ES-I3 (cell line): Measurements from ENCODE around the gene PKP4.

ENCODE experiments used
- H3K36me3 ChIP-seq: 2 replicates; pipeline ENCODE4 v1.6.1; 2013; ENCODE audit warnings: mild to moderate bottlenecking, low read length, control low read depth, moderate library complexity; ENCODE audit not compliant: insufficient read depth
- H3K4me1 ChIP-seq: 2 replicates; pipeline ENCODE4 v1.6.1; 2013; ENCODE audit warnings: mild to moderate bottlenecking, control low read depth, low read length; ENCODE audit not compliant: insufficient read depth
- H3K9ac ChIP-seq: 2 replicates; pipeline ENCODE4 v1.6.1; 2013; ENCODE audit warnings: low read depth, mild to moderate bottlenecking, low read length, moderate library complexity
- H3K9me3 ChIP-seq: 2 replicates; pipeline ENCODE4 v1.6.1; 2013; ENCODE audit warnings: mild to moderate bottlenecking, low read length, moderate library complexity; ENCODE audit not compliant: control insufficient read depth, insufficient read depth

Gene PKP4

GRCh38 chr2:158557752-158558151, 101.0 kb downstream of the PKP4 start:
- no peaks in the 10 kb centered on the region for H3K4me1 ChIP-seq

GRCh38 chr2:158559252-158559651, 102.5 kb downstream of the PKP4 start:
- Histone ChIP-seq H3K9me3 (no peaks in the 10 kb centered on the region), H3K4me1 (no peaks in the 10 kb centered on the region), H3K36me3 (no peaks in the 10 kb centered on the region), H3K9ac (no peak overlapping the region)

More at GRCh38 chr2:158557752-158558151, 101.0 kb downstream of the PKP4 start:
- no peaks in the 10 kb centered on the region for H3K9me3 ChIP-seq
- peaks cover 7% of the 10 kb centered on the region; the same call in 1 of the 2 replicates for H3K36me3 ChIP-seq
- no peak overlapping the region for H3K9ac ChIP-seq

- H3K4me1 ChIP-seq: no peaks in the 10 kb centered on the region
- H3K36me3 ChIP-seq: no peaks in the 10 kb centered on the region
- H3K9me3 ChIP-seq: no peaks in the 10 kb centered on the region
- H3K9ac ChIP-seq: no peak overlapping the region
Measured at GRCh38 chr2:158560259-158560658, 103.5 kb downstream of the PKP4 start.

GRCh38 chr2:158561054-158561453, 104.3 kb downstream of the PKP4 start:
- no peak overlapping the region for H3K9ac ChIP-seq
- no peaks in the 10 kb centered on the region for H3K9me3 ChIP-seq
- no peaks in the 10 kb centered on the region for H3K36me3 ChIP-seq
- no peaks in the 10 kb centered on the region for H3K4me1 ChIP-seq

- H3K9me3 ChIP-seq: no peaks in the 10 kb centered on the region; the same call in 1 of the 2 replicates
- no peak overlapping the region for H3K9ac ChIP-seq
- H3K36me3 ChIP-seq: no peaks in the 10 kb centered on the region
- H3K4me1 ChIP-seq: no peaks in the 10 kb centered on the region; the same call in 1 of the 2 replicates
Measured at GRCh38 chr2:158567208-158567607, 110.5 kb downstream of the PKP4 start.

- Histone ChIP-seq H3K9me3 (no peaks in the 10 kb centered on the region; the same call in 1 of the 2 replicates), H3K9ac (no peak overlapping the region)
Measured at GRCh38 chr2:158569284-158569683, 112.5 kb downstream of the PKP4 start.

GRCh38 chr2:158570869-158571268, 114.1 kb downstream of the PKP4 start:
- no peaks in the 10 kb centered on the region; the same call in 1 of the 2 replicates for H3K9me3 ChIP-seq
- H3K4me1 ChIP-seq: no peaks in the 10 kb centered on the region; the same call in 1 of the 2 replicates
- no peaks in the 10 kb centered on the region for H3K36me3 ChIP-seq
- no peak overlapping the region for H3K9ac ChIP-seq

More at GRCh38 chr2:158569284-158569683, 112.5 kb downstream of the PKP4 start:
- Histone ChIP-seq H3K4me1 (no peaks in the 10 kb centered on the region; the same call in 1 of the 2 replicates), H3K36me3 (no peaks in the 10 kb centered on the region)

- H3K9me3 ChIP-seq: no peaks in the 10 kb centered on the region
- no peaks in the 10 kb centered on the region; the same call in 1 of the 2 replicates for H3K4me1 ChIP-seq
- H3K36me3 ChIP-seq: no peaks in the 10 kb centered on the region
- H3K9ac ChIP-seq: no peak overlapping the region
Measured at GRCh38 chr2:158573739-158574138, 117.0 kb downstream of the PKP4 start.

- H3K4me1 ChIP-seq: no peaks in the 10 kb centered on the region
- H3K36me3 ChIP-seq: no peaks in the 10 kb centered on the region
- no peaks in the 10 kb centered on the region for H3K9me3 ChIP-seq
- H3K9ac ChIP-seq: no peak overlapping the region
Measured at GRCh38 chr2:158575051-158575635, 118.4 kb downstream of the PKP4 start.

GRCh38 chr2:158577141-158577540, 120.4 kb downstream of the PKP4 start:
- Histone ChIP-seq H3K4me1 (no peaks in the 10 kb centered on the region), H3K36me3 (no peaks in the 10 kb centered on the region), H3K9me3 (no peaks in the 10 kb centered on the region), H3K9ac (no peak overlapping the region)

GRCh38 chr2:158578703-158579330, 122.1 kb downstream of the PKP4 start:
- Histone ChIP-seq H3K9me3 (no peaks in the 10 kb centered on the region), H3K4me1 (no peaks in the 10 kb centered on the region), H3K36me3 (no peaks in the 10 kb centered on the region; the same call in 1 of the 2 replicates), H3K9ac (no peak overlapping the region)

GRCh38 chr2:158579928-158580327, 123.2 kb downstream of the PKP4 start:
- no peaks in the 10 kb centered on the region for H3K4me1 ChIP-seq
- no peaks in the 10 kb centered on the region; the same call in 1 of the 2 replicates for H3K36me3 ChIP-seq
- no peaks in the 10 kb centered on the region for H3K9me3 ChIP-seq
- no peak overlapping the region for H3K9ac ChIP-seq

- H3K4me1 ChIP-seq: no peaks in the 10 kb centered on the region
- no peak overlapping the region for H3K9ac ChIP-seq
- no peaks in the 10 kb centered on the region for H3K9me3 ChIP-seq
- H3K36me3 ChIP-seq: no peaks in the 10 kb centered on the region; the same call in 1 of the 2 replicates
Measured at GRCh38 chr2:158580760-158581159, 124.0 kb downstream of the PKP4 start.

GRCh38 chr2:158582670-158583069, 125.9 kb downstream of the PKP4 start:
- H3K4me1 ChIP-seq: no peaks in the 10 kb centered on the region
- no peaks in the 10 kb centered on the region for H3K9me3 ChIP-seq
- H3K9ac ChIP-seq: no peak overlapping the region
- no peaks in the 10 kb centered on the region; the same call in 1 of the 2 replicates for H3K36me3 ChIP-seq

GRCh38 chr2:158583923-158584322, 127.2 kb downstream of the PKP4 start:
- Histone ChIP-seq H3K9me3 (no peaks in the 10 kb centered on the region), H3K9ac (no peak overlapping the region), H3K4me1 (no peaks in the 10 kb centered on the region), H3K36me3 (no peaks in the 10 kb centered on the region; the same call in 1 of the 2 replicates)
